Measurements from ENCODE around the gene NPY.

Gene NPY

DNA sequence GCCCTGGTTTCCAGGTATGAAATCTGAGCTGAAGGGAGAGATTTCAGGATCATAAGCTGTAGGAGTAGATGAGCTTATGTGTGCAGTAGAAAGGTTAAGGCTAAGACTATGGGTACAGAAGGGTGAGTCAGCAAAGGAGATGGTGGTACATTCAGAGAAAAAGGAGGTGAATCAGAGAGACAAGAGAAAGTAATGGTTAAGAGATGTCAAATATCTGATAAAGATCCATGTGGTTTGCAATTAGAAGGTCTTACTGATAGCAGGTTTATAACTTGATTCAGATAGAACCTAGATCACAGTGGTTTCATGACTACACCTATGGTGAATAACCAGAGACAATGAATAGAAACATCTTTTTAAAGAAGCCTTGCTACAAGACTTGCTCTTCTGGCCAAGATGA lies 4.5 kb upstream of the NPY start:
- DNase-seq: no peak
- H3K9me3 ChIP-seq (ENCODE audit: control insufficient read depth, low read length): no peaks in the 10 kb centered on the region
- no peak overlapping the region for H3K4me3 ChIP-seq (ENCODE audit: insufficient read depth, low read depth, low read length, poor library complexity, severe bottlenecking)
- H3K27ac ChIP-seq (ENCODE audit: insufficient read depth, low read length, poor library complexity, severe bottlenecking): no peak overlapping the region
- H3K4me1 ChIP-seq (ENCODE audit: control insufficient read depth, insufficient read depth, low read length, poor library complexity, severe bottlenecking): peaks cover 3% of the 10 kb centered on the region
- no peaks in the 10 kb centered on the region for H3K36me3 ChIP-seq (ENCODE audit: control insufficient read depth, insufficient read depth, low read length)
- peaks cover 15% of the 10 kb centered on the region for H3K27me3 ChIP-seq (replicated peaks; ENCODE audit: control insufficient read depth, insufficient read depth, low read length, poor library complexity, severe bottlenecking)

GRCh38 chr7:24283554-24283896 lies 465 bp upstream of the NPY start:
- Histone ChIP-seq H3K9me3 (ENCODE audit: control insufficient read depth, low read length) (no peaks in the 10 kb centered on the region), H3K4me1 (ENCODE audit: control insufficient read depth, insufficient read depth, low read length, poor library complexity, severe bottlenecking) (peaks cover 8% of the 10 kb centered on the region), H3K27me3 (replicated peaks; ENCODE audit: control insufficient read depth, insufficient read depth, low read length, poor library complexity, severe bottlenecking) (peaks cover 16% of the 10 kb centered on the region), H3K36me3 (ENCODE audit: control insufficient read depth, insufficient read depth, low read length) (no peaks in the 10 kb centered on the region), H3K4me3 (ENCODE audit: insufficient read depth, low read depth, low read length, poor library complexity, severe bottlenecking) (peak overlapping the region; percentile 30), H3K27ac (ENCODE audit: insufficient read depth, low read length, poor library complexity, severe bottlenecking) (no peak overlapping the region)
- DNase-seq: no peak

DNA sequence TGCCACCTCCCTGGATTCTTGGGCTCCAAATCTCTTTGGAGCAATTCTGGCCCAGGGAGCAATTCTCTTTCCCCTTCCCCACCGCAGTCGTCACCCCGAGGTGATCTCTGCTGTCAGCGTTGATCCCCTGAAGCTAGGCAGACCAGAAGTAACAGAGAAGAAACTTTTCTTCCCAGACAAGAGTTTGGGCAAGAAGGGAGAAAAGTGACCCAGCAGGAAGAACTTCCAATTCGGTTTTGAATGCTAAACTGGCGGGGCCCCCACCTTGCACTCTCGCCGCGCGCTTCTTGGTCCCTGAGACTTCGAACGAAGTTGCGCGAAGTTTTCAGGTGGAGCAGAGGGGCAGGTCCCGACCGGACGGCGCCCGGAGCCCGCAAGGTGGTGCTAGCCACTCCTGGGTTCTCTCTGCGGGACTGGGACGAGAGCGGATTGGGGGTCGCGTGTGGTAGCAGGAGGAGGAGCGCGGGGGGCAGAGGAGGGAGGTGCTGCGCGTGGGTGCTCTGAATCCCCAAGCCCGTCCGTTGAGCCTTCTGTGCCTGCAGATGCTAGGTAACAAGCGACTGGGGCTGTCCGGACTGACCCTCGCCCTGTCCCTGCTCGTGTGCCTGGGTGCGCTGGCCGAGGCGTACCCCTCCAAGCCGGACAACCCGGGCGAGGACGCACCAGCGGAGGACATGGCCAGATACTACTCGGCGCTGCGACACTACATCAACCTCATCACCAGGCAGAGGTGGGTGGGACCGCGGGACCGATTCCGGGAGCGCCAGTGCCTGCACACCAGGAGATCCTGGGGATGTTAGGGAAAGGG lies 913 bp downstream of the NPY start:
- Histone ChIP-seq H3K4me3 (ENCODE audit: insufficient read depth, low read depth, low read length, poor library complexity, severe bottlenecking) (peak overlapping the region; percentile 30), H3K36me3 (ENCODE audit: control insufficient read depth, insufficient read depth, low read length) (no peaks in the 10 kb centered on the region), H3K9me3 (ENCODE audit: control insufficient read depth, low read length) (no peaks in the 10 kb centered on the region), H3K27me3 (replicated peaks; ENCODE audit: control insufficient read depth, insufficient read depth, low read length, poor library complexity, severe bottlenecking) (peaks cover 16% of the 10 kb centered on the region), H3K27ac (ENCODE audit: insufficient read depth, low read length, poor library complexity, severe bottlenecking) (no peak overlapping the region), H3K4me1 (ENCODE audit: control insufficient read depth, insufficient read depth, low read length, poor library complexity, severe bottlenecking) (peaks cover 8% of the 10 kb centered on the region)
- no peak for DNase-seq

- H3K36me3 ChIP-seq (ENCODE audit: control insufficient read depth, insufficient read depth, low read length): no peaks in the 10 kb centered on the region
- H3K4me3 ChIP-seq (ENCODE audit: insufficient read depth, low read depth, low read length, poor library complexity, severe bottlenecking): no peak overlapping the region
- no peak overlapping the region for H3K27ac ChIP-seq (ENCODE audit: insufficient read depth, low read length, poor library complexity, severe bottlenecking)
- no peaks in the 10 kb centered on the region for H3K27me3 ChIP-seq (replicated peaks; ENCODE audit: control insufficient read depth, insufficient read depth, low read length, poor library complexity, severe bottlenecking)
- no peaks in the 10 kb centered on the region for H3K9me3 ChIP-seq (ENCODE audit: control insufficient read depth, low read length)
- DNase-seq: no peak
- H3K4me1 ChIP-seq (ENCODE audit: control insufficient read depth, insufficient read depth, low read length, poor library complexity, severe bottlenecking): no peaks in the 10 kb centered on the region
These were observed 6.1 kb downstream of the NPY start for GRCh38 chr7:24290004-24290641.

DNA sequence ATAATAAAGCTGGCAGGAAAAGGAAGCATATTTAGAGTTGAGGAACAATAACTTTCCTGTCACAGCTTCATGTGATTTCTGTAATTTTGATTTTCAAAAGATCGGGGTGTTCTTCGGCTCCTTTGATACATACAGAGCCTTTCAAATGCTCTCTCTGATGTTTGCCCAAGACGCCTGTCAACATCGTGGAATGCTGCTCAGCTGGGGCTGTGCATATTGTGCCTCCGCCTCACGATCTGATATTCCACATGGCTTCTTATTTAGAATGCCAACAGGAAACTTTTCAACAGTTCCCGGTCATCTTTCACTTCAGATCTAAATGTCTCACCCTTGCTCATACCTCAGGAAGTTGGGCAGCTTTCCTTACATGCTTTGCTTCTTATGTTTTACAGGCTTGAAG lies 7.3 kb downstream of the NPY start:
- Histone ChIP-seq H3K36me3 (ENCODE audit: control insufficient read depth, insufficient read depth, low read length) (no peaks in the 10 kb centered on the region), H3K4me1 (ENCODE audit: control insufficient read depth, insufficient read depth, low read length, poor library complexity, severe bottlenecking) (no peaks in the 10 kb centered on the region), H3K4me3 (ENCODE audit: insufficient read depth, low read depth, low read length, poor library complexity, severe bottlenecking) (no peak overlapping the region), H3K27ac (ENCODE audit: insufficient read depth, low read length, poor library complexity, severe bottlenecking) (no peak overlapping the region), H3K27me3 (replicated peaks; ENCODE audit: control insufficient read depth, insufficient read depth, low read length, poor library complexity, severe bottlenecking) (no peaks in the 10 kb centered on the region), H3K9me3 (ENCODE audit: control insufficient read depth, low read length) (no peaks in the 10 kb centered on the region)
- DNase-seq: no peak

DNA sequence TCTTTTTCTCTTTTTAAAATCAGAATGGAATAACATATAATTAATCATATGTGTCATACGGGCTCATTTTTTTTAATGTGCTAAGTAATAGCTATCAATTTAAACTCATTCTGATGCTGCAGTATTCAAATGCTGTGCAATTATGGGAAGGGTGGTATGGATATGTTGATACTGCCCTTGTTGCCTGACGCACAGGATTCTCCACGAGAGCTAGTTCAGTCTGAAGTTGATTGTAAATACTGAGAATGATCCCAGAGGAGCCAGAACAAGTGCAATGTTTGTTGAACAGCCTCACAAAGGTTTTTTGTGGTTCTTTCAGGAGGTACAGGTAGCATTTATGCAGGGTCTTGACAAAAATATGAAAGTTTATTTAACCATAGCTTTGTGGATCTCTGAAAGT lies 13.4 kb downstream of the NPY start:
- DNase-seq: no peak
- no peaks in the 10 kb centered on the region for H3K4me1 ChIP-seq (ENCODE audit: control insufficient read depth, insufficient read depth, low read length, poor library complexity, severe bottlenecking)

GRCh38 chr7:24298696-24299095 lies 14.7 kb downstream of the NPY start:
- H3K36me3 ChIP-seq (ENCODE audit: control insufficient read depth, insufficient read depth, low read length): no peaks in the 10 kb centered on the region
- no peaks in the 10 kb centered on the region for H3K9me3 ChIP-seq (ENCODE audit: control insufficient read depth, low read length)
- no peaks in the 10 kb centered on the region for H3K27me3 ChIP-seq (replicated peaks; ENCODE audit: control insufficient read depth, insufficient read depth, low read length, poor library complexity, severe bottlenecking)
- no peak overlapping the region for H3K4me3 ChIP-seq (ENCODE audit: insufficient read depth, low read depth, low read length, poor library complexity, severe bottlenecking)
- DNase-seq: no peak
- H3K4me1 ChIP-seq (ENCODE audit: control insufficient read depth, insufficient read depth, low read length, poor library complexity, severe bottlenecking): no peaks in the 10 kb centered on the region
- H3K27ac ChIP-seq (ENCODE audit: insufficient read depth, low read length, poor library complexity, severe bottlenecking): no peak overlapping the region

More for the DNA sequence above, 13.4 kb downstream of the NPY start:
- H3K27ac ChIP-seq (ENCODE audit: insufficient read depth, low read length, poor library complexity, severe bottlenecking): no peak overlapping the region
- H3K9me3 ChIP-seq (ENCODE audit: control insufficient read depth, low read length): no peaks in the 10 kb centered on the region
- H3K4me3 ChIP-seq (ENCODE audit: insufficient read depth, low read depth, low read length, poor library complexity, severe bottlenecking): no peak overlapping the region
- H3K36me3 ChIP-seq (ENCODE audit: control insufficient read depth, insufficient read depth, low read length): no peaks in the 10 kb centered on the region
- H3K27me3 ChIP-seq (replicated peaks; ENCODE audit: control insufficient read depth, insufficient read depth, low read length, poor library complexity, severe bottlenecking): no peaks in the 10 kb centered on the region

- no peaks in the 10 kb centered on the region for H3K27me3 ChIP-seq (replicated peaks; ENCODE audit: control insufficient read depth, insufficient read depth, low read length, poor library complexity, severe bottlenecking)
- DNase-seq: no peak
- H3K27ac ChIP-seq (ENCODE audit: insufficient read depth, low read length, poor library complexity, severe bottlenecking): no peak overlapping the region
- H3K36me3 ChIP-seq (ENCODE audit: control insufficient read depth, insufficient read depth, low read length): no peaks in the 10 kb centered on the region
- no peaks in the 10 kb centered on the region for H3K9me3 ChIP-seq (ENCODE audit: control insufficient read depth, low read length)
- H3K4me3 ChIP-seq (ENCODE audit: insufficient read depth, low read depth, low read length, poor library complexity, severe bottlenecking): no peak overlapping the region
- no peaks in the 10 kb centered on the region for H3K4me1 ChIP-seq (ENCODE audit: control insufficient read depth, insufficient read depth, low read length, poor library complexity, severe bottlenecking)
These were observed 15.2 kb downstream of the NPY start for GRCh38 chr7:24299192-24299591.

DNA sequence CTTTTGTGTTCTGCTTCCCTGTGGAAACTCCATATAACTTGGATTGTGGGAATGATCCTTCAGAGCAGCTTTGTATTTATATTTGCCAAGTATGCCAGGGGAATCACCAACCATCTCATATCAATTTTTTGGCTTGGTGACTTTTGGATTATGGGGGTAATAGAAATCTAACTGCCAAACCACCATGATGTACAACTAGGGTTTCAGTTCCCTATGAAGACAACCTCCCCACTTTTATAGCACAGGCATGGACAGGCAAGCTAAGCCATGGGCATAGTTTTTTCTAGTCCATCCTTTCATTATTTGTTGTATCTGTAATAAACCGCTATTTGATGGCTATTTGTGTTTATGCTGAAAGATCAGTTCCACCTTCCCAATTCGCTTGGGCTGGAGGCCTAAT lies 17.7 kb downstream of the NPY start:
- Histone ChIP-seq H3K4me1 (ENCODE audit: control insufficient read depth, insufficient read depth, low read length, poor library complexity, severe bottlenecking) (no peaks in the 10 kb centered on the region), H3K36me3 (ENCODE audit: control insufficient read depth, insufficient read depth, low read length) (no peaks in the 10 kb centered on the region), H3K27me3 (replicated peaks; ENCODE audit: control insufficient read depth, insufficient read depth, low read length, poor library complexity, severe bottlenecking) (no peaks in the 10 kb centered on the region), H3K4me3 (ENCODE audit: insufficient read depth, low read depth, low read length, poor library complexity, severe bottlenecking) (no peak overlapping the region), H3K27ac (ENCODE audit: insufficient read depth, low read length, poor library complexity, severe bottlenecking) (no peak overlapping the region), H3K9me3 (ENCODE audit: control insufficient read depth, low read length) (no peaks in the 10 kb centered on the region)
- no peak for DNase-seq

DNA sequence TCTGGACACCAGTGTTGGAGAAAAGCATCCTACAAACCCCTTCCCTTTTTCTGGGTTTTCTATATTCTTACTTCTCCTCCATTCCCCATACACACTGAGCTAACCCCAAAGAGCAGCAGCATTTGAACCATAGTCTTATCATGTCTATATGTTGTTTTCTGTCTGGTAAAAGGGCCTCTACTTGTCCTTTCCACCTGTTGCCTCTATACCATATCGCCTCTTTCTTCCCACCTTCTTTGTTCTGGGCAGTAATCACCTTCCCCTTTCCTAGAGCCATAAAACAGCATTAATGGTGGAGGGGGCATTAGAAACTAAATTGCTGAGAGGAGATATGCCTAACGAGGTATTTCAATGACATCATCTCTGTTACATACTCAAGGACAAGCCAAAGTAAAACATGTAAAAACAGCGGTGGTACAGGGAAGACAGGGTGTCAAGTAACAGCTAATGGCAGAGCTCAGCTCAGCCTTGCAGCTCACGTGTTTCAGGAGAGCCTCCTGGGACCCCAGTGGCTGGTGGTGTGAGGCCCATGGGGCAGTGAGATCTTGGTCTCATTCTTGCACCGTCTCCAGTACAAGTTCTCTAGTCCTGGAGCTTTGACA lies 20.6 kb downstream of the NPY start:
- no peaks in the 10 kb centered on the region for H3K9me3 ChIP-seq (ENCODE audit: control insufficient read depth, low read length)
- H3K27ac ChIP-seq (ENCODE audit: insufficient read depth, low read length, poor library complexity, severe bottlenecking): no peak overlapping the region
- no peaks in the 10 kb centered on the region for H3K27me3 ChIP-seq (replicated peaks; ENCODE audit: control insufficient read depth, insufficient read depth, low read length, poor library complexity, severe bottlenecking)
- no peak overlapping the region for H3K4me3 ChIP-seq (ENCODE audit: insufficient read depth, low read depth, low read length, poor library complexity, severe bottlenecking)
- DNase-seq: no peak
- H3K36me3 ChIP-seq (ENCODE audit: control insufficient read depth, insufficient read depth, low read length): no peaks in the 10 kb centered on the region
- H3K4me1 ChIP-seq (ENCODE audit: control insufficient read depth, insufficient read depth, low read length, poor library complexity, severe bottlenecking): no peaks in the 10 kb centered on the region
